ENCODE data around the gene SERPING1.

DNA sequence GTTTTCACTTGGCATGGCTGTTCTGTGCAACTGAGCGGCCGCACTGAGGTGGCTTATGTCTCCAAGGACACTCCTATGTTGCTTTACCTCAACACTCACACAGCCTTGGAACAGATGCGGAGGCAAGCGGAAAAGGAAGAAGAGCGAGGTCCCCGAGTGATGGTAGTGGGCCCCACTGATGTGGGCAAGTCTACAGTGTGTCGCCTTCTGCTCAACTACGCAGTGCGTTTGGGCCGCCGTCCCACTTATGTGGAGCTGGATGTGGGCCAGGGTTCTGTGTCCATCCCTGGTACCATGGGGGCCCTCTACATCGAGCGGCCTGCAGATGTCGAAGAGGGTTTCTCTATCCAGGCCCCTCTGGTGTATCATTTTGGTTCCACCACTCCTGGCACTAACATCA lies 62.2 kb downstream of the SERPING1 start:
- TF ChIP-seq, protein P1, sequence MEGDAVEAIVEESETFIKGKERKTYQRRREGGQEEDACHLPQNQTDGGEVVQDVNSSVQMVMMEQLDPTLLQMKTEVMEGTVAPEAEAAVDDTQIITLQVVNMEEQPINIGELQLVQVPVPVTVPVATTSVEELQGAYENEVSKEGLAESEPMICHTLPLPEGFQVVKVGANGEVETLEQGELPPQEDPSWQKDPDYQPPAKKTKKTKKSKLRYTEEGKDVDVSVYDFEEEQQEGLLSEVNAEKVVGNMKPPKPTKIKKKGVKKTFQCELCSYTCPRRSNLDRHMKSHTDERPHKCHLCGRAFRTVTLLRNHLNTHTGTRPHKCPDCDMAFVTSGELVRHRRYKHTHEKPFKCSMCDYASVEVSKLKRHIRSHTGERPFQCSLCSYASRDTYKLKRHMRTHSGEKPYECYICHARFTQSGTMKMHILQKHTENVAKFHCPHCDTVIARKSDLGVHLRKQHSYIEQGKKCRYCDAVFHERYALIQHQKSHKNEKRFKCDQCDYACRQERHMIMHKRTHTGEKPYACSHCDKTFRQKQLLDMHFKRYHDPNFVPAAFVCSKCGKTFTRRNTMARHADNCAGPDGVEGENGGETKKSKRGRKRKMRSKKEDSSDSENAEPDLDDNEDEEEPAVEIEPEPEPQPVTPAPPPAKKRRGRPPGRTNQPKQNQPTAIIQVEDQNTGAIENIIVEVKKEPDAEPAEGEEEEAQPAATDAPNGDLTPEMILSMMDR (IDR thresholded peaks at IDR 0.05; ENCODE audit: poor library complexity, severe bottlenecking), result no peak
- TF ChIP-seq EZH2 (IDR thresholded peaks at IDR 0.05; ENCODE audit: borderline replicate concordance, insufficient read depth, low read length, poor library complexity, severe bottlenecking), result no peak
- TF ChIP-seq MXI1 (conservative IDR thresholded peaks at IDR 0.05; ENCODE audit: poor library complexity, severe bottlenecking), result no peak
